Astrocyte (in vitro differentiated cells and primary cell): ENCODE measurements around the gene COL8A2. TPM values are rescaled to one million over a fixed set of nuclear protein-coding genes. Genes with fewer than 3 reads are reported as not detected.
A peak's percentile ranks its signal among the peaks of the same experiment; 100 is the strongest.
"Not testable (repeated sequence)": the region's sequence is repeated elsewhere in the genome, so short reads cannot be mapped to it uniquely, and the experiment has no call there.

Experiments
- DNase-seq: peaks from one replicate; pipeline ENCODE4 v3.0.0-alpha.2; 2010; ENCODE audit warnings: low read depth
- FAIRE-seq: peaks from 2 replicates; lab custom pipeline; 2011; peaks lifted over from hg19 to GRCh38; lab: Jason Lieb, UNC
- H2AFZ ChIP-seq: 2 replicates; pipeline ENCODE4 v1.6.0; 2012; ENCODE audit warnings: low read depth, low read length, inconsistent platforms
- H3K27ac ChIP-seq: 2 replicates; pipeline ENCODE4 v1.5.1; 2011; ENCODE audit warnings: low read depth, low read length, inconsistent platforms
- H3K27me3 ChIP-seq: 2 replicates; pipeline ENCODE4 v1.6.0; 2011; ENCODE audit warnings: low read length, inconsistent platforms; ENCODE audit not compliant: insufficient read depth
- H3K36me3 ChIP-seq: 2 replicates; pipeline ENCODE4 v1.5.1; 2011; ENCODE audit warnings: low read length, inconsistent platforms; ENCODE audit not compliant: insufficient read depth
- H3K4me1 ChIP-seq: 2 replicates; pipeline ENCODE4 v1.5.1; 2011; ENCODE audit warnings: low read length, inconsistent platforms; ENCODE audit not compliant: insufficient read depth
- H3K4me2 ChIP-seq: 2 replicates; pipeline ENCODE4 v1.6.0; 2012; ENCODE audit warnings: low read length, inconsistent platforms
- H3K4me3 ChIP-seq: 2 replicates; pipeline ENCODE4 v1.5.1; 2011; ENCODE audit warnings: low read depth, mild to moderate bottlenecking, low read length, inconsistent platforms; ENCODE audit not compliant: insufficient read depth
- H3K79me2 ChIP-seq: 2 replicates; pipeline ENCODE4 v1.6.0; 2012; ENCODE audit warnings: mild to moderate bottlenecking, low read length, inconsistent platforms; ENCODE audit not compliant: insufficient read depth
- H3K9ac ChIP-seq: 2 replicates; pipeline ENCODE4 v1.6.0; 2012; ENCODE audit warnings: mild to moderate bottlenecking, low read length, inconsistent platforms
- H3K9me3 ChIP-seq: 2 replicates; pipeline ENCODE4 v1.5.1; 2012; ENCODE audit warnings: low read depth, mild to moderate bottlenecking, low read length, inconsistent platforms; ENCODE audit not compliant: insufficient read depth
- H4K20me1 ChIP-seq: 2 replicates; pipeline ENCODE4 v1.6.0; 2012; ENCODE audit warnings: low read length, inconsistent platforms; ENCODE audit not compliant: insufficient read depth
- H3K27ac Mint-ChIP-seq: one replicate; pipeline ENCODE4 v1.8.0; 2021; ENCODE audit warnings: mild to moderate bottlenecking, mixed read lengths; ENCODE audit not compliant: unreplicated experiment
- H3K27me3 Mint-ChIP-seq: one replicate; pipeline ENCODE4 v1.8.0; 2021; ENCODE audit warnings: low read depth, mixed read lengths; ENCODE audit not compliant: unreplicated experiment
- H3K36me3 Mint-ChIP-seq: one replicate; pipeline ENCODE4 v1.8.0; 2021; ENCODE audit warnings: low read depth, mixed read lengths; ENCODE audit not compliant: unreplicated experiment
- H3K4me1 Mint-ChIP-seq: one replicate; pipeline ENCODE4 v1.8.0; 2021; ENCODE audit warnings: low read depth, mixed read lengths; ENCODE audit not compliant: unreplicated experiment
- H3K4me3 Mint-ChIP-seq: one replicate; pipeline ENCODE4 v1.8.0; 2021; ENCODE audit warnings: mild to moderate bottlenecking, moderate library complexity, mixed read lengths; ENCODE audit not compliant: unreplicated experiment
- H3K9me3 Mint-ChIP-seq: one replicate; pipeline ENCODE4 v1.8.0; 2021; ENCODE audit warnings: mild to moderate bottlenecking, mixed read lengths; ENCODE audit not compliant: unreplicated experiment
- EZH2 ChIP-seq: IDR thresholded peaks from 2 replicates; pipeline ENCODE4 v1.6.1; 2012; ENCODE audit warnings: mild to moderate bottlenecking, low read length, inconsistent platforms; ENCODE audit not compliant: insufficient read depth
- total RNA-seq: library from RNA; stranded (reverse); gene quantifications from 2 replicates; pipeline ENCODE4 v1.2.1, GENCODE V29; 2021
- TF ChIP-seq, protein P1 (sequence below): IDR thresholded peaks from 2 replicates; pipeline ENCODE4 v1.5.1; 2011; ENCODE audit warnings: low read depth, mild to moderate bottlenecking, inconsistent platforms, low read length, moderate library complexity; ENCODE audit not compliant: insufficient read depth

The COL8A2 gene
- total RNA-seq, 1 donor from 2014 or later: 3.4 TPM

DNA sequence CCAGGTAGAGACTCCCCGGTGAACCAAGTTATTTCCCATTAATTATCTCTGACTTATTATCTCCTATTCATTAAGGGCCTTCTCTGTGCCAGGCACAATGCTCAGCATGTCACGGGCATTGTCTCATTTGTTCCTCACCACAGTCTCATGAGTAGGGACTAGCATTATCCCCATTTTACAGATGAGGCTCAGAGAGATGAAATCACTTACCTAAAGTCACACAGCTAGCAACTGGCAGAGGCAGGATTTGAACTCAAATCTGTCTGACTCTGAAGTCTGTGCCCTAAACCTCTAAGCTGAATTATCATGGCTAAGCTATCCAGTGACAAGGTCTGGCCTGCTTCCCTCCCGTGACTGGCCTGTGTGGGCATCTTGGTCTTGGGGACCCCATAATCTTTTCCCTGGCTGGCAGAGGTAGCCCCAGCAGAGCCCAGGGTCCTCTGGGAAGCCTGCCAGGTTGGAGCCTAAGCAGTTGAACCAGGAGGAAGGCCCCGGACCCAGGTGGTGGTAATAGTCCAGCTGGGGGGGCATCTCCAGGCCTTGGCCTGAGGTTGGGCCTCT, 35.4 kb upstream of the COL8A2 start:
- TF ChIP-seq, protein P1, sequence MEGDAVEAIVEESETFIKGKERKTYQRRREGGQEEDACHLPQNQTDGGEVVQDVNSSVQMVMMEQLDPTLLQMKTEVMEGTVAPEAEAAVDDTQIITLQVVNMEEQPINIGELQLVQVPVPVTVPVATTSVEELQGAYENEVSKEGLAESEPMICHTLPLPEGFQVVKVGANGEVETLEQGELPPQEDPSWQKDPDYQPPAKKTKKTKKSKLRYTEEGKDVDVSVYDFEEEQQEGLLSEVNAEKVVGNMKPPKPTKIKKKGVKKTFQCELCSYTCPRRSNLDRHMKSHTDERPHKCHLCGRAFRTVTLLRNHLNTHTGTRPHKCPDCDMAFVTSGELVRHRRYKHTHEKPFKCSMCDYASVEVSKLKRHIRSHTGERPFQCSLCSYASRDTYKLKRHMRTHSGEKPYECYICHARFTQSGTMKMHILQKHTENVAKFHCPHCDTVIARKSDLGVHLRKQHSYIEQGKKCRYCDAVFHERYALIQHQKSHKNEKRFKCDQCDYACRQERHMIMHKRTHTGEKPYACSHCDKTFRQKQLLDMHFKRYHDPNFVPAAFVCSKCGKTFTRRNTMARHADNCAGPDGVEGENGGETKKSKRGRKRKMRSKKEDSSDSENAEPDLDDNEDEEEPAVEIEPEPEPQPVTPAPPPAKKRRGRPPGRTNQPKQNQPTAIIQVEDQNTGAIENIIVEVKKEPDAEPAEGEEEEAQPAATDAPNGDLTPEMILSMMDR: no peak
- TF ChIP-seq EZH2: no peak
- peaks cover 45% of the 10 kb centered on the region for H3K4me1 ChIP-seq
- peaks cover 88% of the 10 kb centered on the region for H4K20me1 ChIP-seq
- peak overlapping the region; percentile 83 for H3K27ac ChIP-seq
- H3K4me3 ChIP-seq: peak overlapping the region; percentile 53
- FAIRE-seq (no peak), DNase-seq (no peak)
- Mint-ChIP-seq H3K36me3 (peaks cover 11% of the 10 kb centered on the region), H3K4me1 (peaks cover 54% of the 10 kb centered on the region), H3K9me3 (no peaks in the 10 kb centered on the region), H3K4me3 (peak overlapping the region; percentile 76), H3K27ac (peak overlapping the region; percentile 69), H3K27me3 (no peaks in the 10 kb centered on the region)
- no peaks in the 10 kb centered on the region for H3K27me3 ChIP-seq
- H3K4me2 ChIP-seq: peak overlapping the region; percentile 88
- H3K9me3 ChIP-seq: no peaks in the 10 kb centered on the region
- H3K79me2 ChIP-seq: peaks cover 97% of the 10 kb centered on the region
- peaks cover 19% of the 10 kb centered on the region for H3K36me3 ChIP-seq
- no peak overlapping the region for H2AFZ ChIP-seq
- peak overlapping the region; percentile 84 for H3K9ac ChIP-seq

DNA sequence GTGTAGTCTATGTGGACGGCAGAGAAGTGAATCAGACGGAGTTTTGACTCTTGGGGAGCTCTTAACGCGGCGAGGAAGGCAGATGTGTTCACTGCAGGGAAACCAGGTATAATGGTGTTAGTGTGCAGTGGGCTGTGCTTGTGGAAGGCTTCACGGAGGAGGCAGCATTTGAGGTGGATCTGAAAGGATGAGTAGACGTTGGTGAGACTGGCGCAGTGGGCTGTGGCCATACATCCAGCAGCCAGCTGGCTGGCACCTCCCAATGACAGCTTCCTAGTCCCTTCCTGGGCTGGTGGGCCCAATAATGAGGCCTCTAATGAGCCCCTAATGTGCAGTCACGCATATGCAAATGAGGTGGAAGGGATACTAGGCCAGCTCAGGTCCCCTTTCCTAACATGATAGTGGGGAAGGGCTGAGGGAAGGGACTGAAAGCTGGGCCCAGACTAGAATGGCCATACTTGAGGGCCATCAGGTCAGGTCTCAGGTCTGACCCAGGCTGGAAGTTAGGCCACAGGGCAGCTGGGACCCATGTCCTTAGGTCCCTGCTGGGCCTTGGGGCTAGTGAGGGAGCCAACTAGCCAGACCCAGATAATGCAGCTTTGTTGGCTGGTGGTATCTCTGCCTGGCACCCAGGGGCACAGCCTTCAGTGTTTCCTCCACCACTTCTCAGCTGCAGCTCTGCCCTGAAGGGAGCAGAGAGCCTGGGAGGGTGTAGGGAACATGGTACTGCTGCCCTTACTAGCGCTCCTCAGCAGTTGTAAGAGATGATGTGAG, 34.8 kb upstream of the COL8A2 start:
- peaks cover 10% of the 10 kb centered on the region for H3K36me3 Mint-ChIP-seq
- no peak overlapping the region for H2AFZ ChIP-seq
- H4K20me1 ChIP-seq: peaks cover 81% of the 10 kb centered on the region
- peak overlapping the region; percentile 88 for H3K4me2 ChIP-seq
- H3K27ac Mint-ChIP-seq: peak overlapping the region; percentile 69
- FAIRE-seq: no peak
- peaks cover 19% of the 10 kb centered on the region for H3K36me3 ChIP-seq
- TF ChIP-seq EZH2: no peak
- TF ChIP-seq, protein P1: no peak
- no peak for DNase-seq
- H3K27me3 ChIP-seq: no peaks in the 10 kb centered on the region
- H3K9me3 ChIP-seq: no peaks in the 10 kb centered on the region
- peak overlapping the region; percentile 53 for H3K4me3 ChIP-seq
- H3K9me3 Mint-ChIP-seq: no peaks in the 10 kb centered on the region
- H3K27me3 Mint-ChIP-seq: no peaks in the 10 kb centered on the region
- H3K27ac ChIP-seq: peak overlapping the region; percentile 83
- peaks cover 52% of the 10 kb centered on the region for H3K4me1 ChIP-seq
- peak overlapping the region; percentile 76 for H3K4me3 Mint-ChIP-seq
- H3K4me1 Mint-ChIP-seq: peaks cover 55% of the 10 kb centered on the region
- H3K79me2 ChIP-seq: peaks cover 97% of the 10 kb centered on the region
- peak overlapping the region; percentile 84 for H3K9ac ChIP-seq

DNA sequence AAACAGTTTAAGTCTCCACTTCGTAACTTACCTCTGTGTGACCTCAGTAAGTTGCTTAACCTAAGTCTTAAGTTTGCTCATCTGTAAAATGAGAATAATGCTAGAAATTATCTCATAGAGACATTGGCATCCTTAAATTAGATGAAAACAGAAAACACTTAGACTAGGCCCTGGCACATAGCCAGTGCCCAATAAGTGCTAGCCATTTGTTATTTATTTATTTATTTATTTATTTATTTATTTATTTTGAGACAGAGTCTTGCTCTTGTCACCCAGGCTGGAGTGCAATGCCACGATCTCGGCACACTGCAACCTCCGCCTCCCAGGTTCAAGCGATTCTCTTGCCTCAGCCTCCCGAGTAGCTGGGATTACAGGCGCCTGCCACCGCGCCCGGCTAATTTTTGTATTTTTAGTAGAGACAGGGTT, 33.8 kb upstream of the COL8A2 start:
- peak overlapping the region; percentile 97 for H3K4me2 ChIP-seq
- H3K9me3 ChIP-seq, H3K36me3 Mint-ChIP-seq, DNase-seq, H3K4me3 ChIP-seq, H2AFZ ChIP-seq, H3K27me3 Mint-ChIP-seq, H3K27me3 ChIP-seq, H3K27ac ChIP-seq, H3K9me3 Mint-ChIP-seq: not testable (repeated sequence)
- peak overlapping the region; percentile 90 for H3K9ac ChIP-seq
- H4K20me1 ChIP-seq: peaks cover 71% of the 10 kb centered on the region
- peak overlapping the region; percentile 42 for H3K27ac Mint-ChIP-seq
- FAIRE-seq: peak; percentile 5
- peaks cover 15% of the 10 kb centered on the region for H3K36me3 ChIP-seq
- H3K4me1 Mint-ChIP-seq: peaks cover 54% of the 10 kb centered on the region
- peaks cover 53% of the 10 kb centered on the region for H3K4me1 ChIP-seq
- peaks cover 88% of the 10 kb centered on the region for H3K79me2 ChIP-seq
- peak overlapping the region; percentile 95 for H3K4me3 Mint-ChIP-seq
